Measurements from ENCODE around the gene MYLK2.

DNA sequence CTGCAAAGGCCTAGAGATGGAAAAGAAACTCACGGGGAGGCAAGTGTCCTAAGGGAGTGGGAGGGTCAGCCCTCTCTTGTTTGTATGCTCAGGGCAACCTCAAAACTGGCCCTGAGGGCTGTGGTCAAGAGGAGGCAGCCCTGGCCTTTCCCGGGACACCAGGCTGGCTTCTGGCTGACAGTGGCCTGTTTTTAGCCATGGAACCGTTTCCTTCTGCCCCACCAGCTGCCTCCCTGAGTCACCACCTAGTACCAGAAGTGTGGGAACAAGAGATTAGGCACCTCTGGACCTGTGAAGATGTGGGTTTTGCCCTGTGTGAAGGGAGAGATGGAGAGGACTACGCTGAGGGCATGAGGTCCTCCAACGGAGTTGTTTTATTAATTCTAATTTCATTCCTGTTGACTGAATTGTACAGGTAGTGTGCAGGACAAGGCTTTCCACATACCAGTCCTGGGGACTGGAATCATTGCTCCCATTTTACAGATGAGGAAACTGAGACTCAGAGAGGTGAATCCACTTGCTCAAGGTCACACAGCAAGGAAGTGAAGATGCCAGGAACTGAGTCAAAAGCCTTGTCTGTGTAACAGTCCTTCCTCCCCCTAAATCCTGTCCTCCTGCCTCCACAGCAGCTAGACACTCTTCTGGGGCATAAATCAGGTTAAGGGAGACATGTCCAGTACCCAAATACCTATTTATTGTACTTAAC, 20.8 kb downstream of the MYLK2 start:
- TF ChIP-seq POLR2AphosphoS5 (IDR thresholded peaks at IDR 0.05) (no peak), POLR2A (IDR thresholded peaks at IDR 0.05) (no peak)
- TF ChIP-seq, protein P1, sequence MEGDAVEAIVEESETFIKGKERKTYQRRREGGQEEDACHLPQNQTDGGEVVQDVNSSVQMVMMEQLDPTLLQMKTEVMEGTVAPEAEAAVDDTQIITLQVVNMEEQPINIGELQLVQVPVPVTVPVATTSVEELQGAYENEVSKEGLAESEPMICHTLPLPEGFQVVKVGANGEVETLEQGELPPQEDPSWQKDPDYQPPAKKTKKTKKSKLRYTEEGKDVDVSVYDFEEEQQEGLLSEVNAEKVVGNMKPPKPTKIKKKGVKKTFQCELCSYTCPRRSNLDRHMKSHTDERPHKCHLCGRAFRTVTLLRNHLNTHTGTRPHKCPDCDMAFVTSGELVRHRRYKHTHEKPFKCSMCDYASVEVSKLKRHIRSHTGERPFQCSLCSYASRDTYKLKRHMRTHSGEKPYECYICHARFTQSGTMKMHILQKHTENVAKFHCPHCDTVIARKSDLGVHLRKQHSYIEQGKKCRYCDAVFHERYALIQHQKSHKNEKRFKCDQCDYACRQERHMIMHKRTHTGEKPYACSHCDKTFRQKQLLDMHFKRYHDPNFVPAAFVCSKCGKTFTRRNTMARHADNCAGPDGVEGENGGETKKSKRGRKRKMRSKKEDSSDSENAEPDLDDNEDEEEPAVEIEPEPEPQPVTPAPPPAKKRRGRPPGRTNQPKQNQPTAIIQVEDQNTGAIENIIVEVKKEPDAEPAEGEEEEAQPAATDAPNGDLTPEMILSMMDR (IDR thresholded peaks at IDR 0.05): no peak
